GM23338 (cell line): ENCODE data around the gene ZNF324B. TPM values are rescaled to one million over a fixed set of nuclear protein-coding genes. Genes with fewer than 3 reads are reported as not detected.

Experiments used
- ATAC-seq: fragments of 200-7000 bp; cut with Tn5 transposase; 3 replicates; pipeline ENCODE4 v1.9.1; 2020
- DNase-seq: peaks from one replicate; pipeline ENCODE4 v3.0.0-alpha.2; 2015; ENCODE audit warnings: low spot score
- H2AFZ ChIP-seq: fragments of 200-600 bp; sonication (generic); 2 replicates; pipeline ENCODE4 v1.8.0; 2016; ENCODE audit warnings: antibody characterized with exemption, mild to moderate bottlenecking, moderate library complexity
- H3F3A ChIP-seq: fragments of 200-600 bp; sonication (generic); replicated peaks from 2 replicates; pipeline ENCODE4 v1.8.0; 2017; ENCODE audit warnings: antibody characterized with exemption, mixed run types, low read depth
- H3K27ac ChIP-seq: fragments of 200-600 bp; sonication (generic); 2 replicates; pipeline ENCODE4 v1.6.1; 2016; ENCODE audit warnings: low read depth
- H3K27me3 ChIP-seq: fragments of 200-600 bp; sonication (generic); 2 replicates; pipeline ENCODE4 v1.8.0; 2016; ENCODE audit warnings: mild to moderate bottlenecking, mixed run types, moderate library complexity; ENCODE audit not compliant: insufficient read depth
- H3K36me3 ChIP-seq: fragments of 200-600 bp; sonication (generic); 2 replicates; pipeline ENCODE4 v1.8.0; 2016; ENCODE audit warnings: mild to moderate bottlenecking; ENCODE audit not compliant: insufficient read depth
- H3K4me1 ChIP-seq: fragments of 200-600 bp; sonication (generic); 2 replicates; pipeline ENCODE4 v1.8.0; 2016; ENCODE audit warnings: mild to moderate bottlenecking, moderate library complexity; ENCODE audit not compliant: insufficient read depth
- H3K4me2 ChIP-seq: fragments of 200-600 bp; sonication (generic); 2 replicates; pipeline ENCODE4 v1.7.1; 2017; ENCODE audit warnings: mixed run types
- H3K4me3 ChIP-seq: fragments of 200-600 bp; sonication (generic); 2 replicates; pipeline ENCODE4 v1.6.1; 2016; ENCODE audit warnings: mixed run types
- H3K79me2 ChIP-seq: fragments of 200-600 bp; sonication (generic); replicated peaks from 2 replicates; pipeline ENCODE4 v1.8.0; 2017; ENCODE audit warnings: mild to moderate bottlenecking; ENCODE audit not compliant: insufficient read depth
- H3K9me2 ChIP-seq: fragments of 200-600 bp; sonication (generic); 2 replicates; pipeline ENCODE4 v1.8.0; 2017; ENCODE audit not compliant: insufficient read depth
- H4K20me1 ChIP-seq: fragments of 200-600 bp; sonication (generic); replicated peaks from 2 replicates; pipeline ENCODE4 v1.8.0; 2017; ENCODE audit warnings: mild to moderate bottlenecking; ENCODE audit not compliant: insufficient read depth
- H3K27ac Mint-ChIP-seq: 2 replicates; pipeline ENCODE4 v1.8.0; 2020; ENCODE audit warnings: inconsistent platforms, mild to moderate bottlenecking, moderate library complexity, mixed read lengths
- H3K27me3 Mint-ChIP-seq: 3 replicates; pipeline ENCODE4 v1.8.0; 2022; ENCODE audit warnings: low read depth, mild to moderate bottlenecking, moderate library complexity, mixed read lengths, inconsistent platforms; ENCODE audit not compliant: insufficient read depth, poor library complexity
- H3K36me3 Mint-ChIP-seq: 3 replicates; pipeline ENCODE4 v1.8.0; 2021; ENCODE audit warnings: low read depth, mild to moderate bottlenecking, inconsistent platforms, moderate library complexity, mixed read lengths
- H3K4me1 Mint-ChIP-seq: 3 replicates; pipeline ENCODE4 v1.8.0; 2020; ENCODE audit warnings: mild to moderate bottlenecking, inconsistent platforms, mixed read lengths
- H3K4me3 Mint-ChIP-seq: 3 replicates; pipeline ENCODE4 v1.8.0; 2021; ENCODE audit warnings: moderate library complexity, mild to moderate bottlenecking, inconsistent platforms, mixed read lengths
- H3K9me3 Mint-ChIP-seq: 3 replicates; pipeline ENCODE4 v1.8.0; 2020; ENCODE audit warnings: moderate library complexity, mild to moderate bottlenecking, inconsistent platforms, mixed read lengths
- CREB1 ChIP-seq: fragments of 250-450 bp; sonication (Bioruptor Pico); IDR thresholded peaks from 2 replicates; pipeline ENCODE4 v1.5.0; 2020; ENCODE audit warnings: low read depth, mild to moderate bottlenecking, moderate library complexity
- CTCF ChIP-seq, 2 experiments: fragments of 200-600 bp in 1 of 2; sonication (generic) in 1 of 2; conservative IDR thresholded peaks; 2 replicates each; pipeline versions ENCODE4 v1.5.1 to v1.6.1; 2016 to 2017; ENCODE audit warnings: antibody characterized with exemption in 2 of 2, low read depth in 2 of 2, mild to moderate bottlenecking in 2 of 2, moderate library complexity in 1 of 2
- ETS1 ChIP-seq: IDR thresholded peaks from 2 replicates; pipeline ENCODE4 v1.6.1; 2016; ENCODE audit warnings: antibody characterized with exemption
- JUNB ChIP-seq: IDR thresholded peaks from one replicate; pipeline ENCODE4 v1.6.1; 2016; ENCODE audit warnings: antibody characterized with exemption; ENCODE audit not compliant: unreplicated experiment
- POLR2AphosphoS5 ChIP-seq: IDR thresholded peaks from 2 replicates; pipeline ENCODE4 v1.6.1; 2016; ENCODE audit warnings: antibody characterized with exemption, low read depth
- REST ChIP-seq: IDR thresholded peaks from one replicate; pipeline ENCODE4 v1.6.1; 2018; ENCODE audit warnings: antibody characterized with exemption; ENCODE audit not compliant: unreplicated experiment
- ZNF114 ChIP-seq: fragments of 250-450 bp; sonication (Bioruptor Pico); IDR thresholded peaks from 2 replicates; pipeline ENCODE4 v1.5.0; 2020; ENCODE audit warnings: mild to moderate bottlenecking, moderate library complexity
- ZNF462 ChIP-seq: fragments of 250-450 bp; sonication (Bioruptor Pico); IDR thresholded peaks from 2 replicates; pipeline ENCODE4 v1.5.0; 2020; ENCODE audit warnings: mild to moderate bottlenecking, moderate library complexity
- polyA plus RNA-seq: library from polyadenylated mRNA; unstranded; fragments of >200 nt; fragmentation: Nextera tagmentation; extraction: Ambion mirVana; gene quantifications from 2 replicates; pipeline ENCODE4 v1.2.1, GENCODE V29; 2016
- total RNA-seq: library from RNA; depleted of rRNA; stranded (reverse); fragments of >200 nt; shearing (Covaris generic); gene quantifications from 2 replicates; pipeline ENCODE4 v1.2.3, GENCODE V29; 2014

ZNF324B gene
- total and polyA plus RNA-seq, 2 experiments from 2014 or later: 0.50 to 4.7 TPM

- DNase-seq: peak; percentile 100
- Histone ChIP-seq H3K4me3 (peak within 1 kb of the TSS; percentile 66), H3K9me2 (peaks cover 28% of the 10 kb centered on the region), H3K36me3 (peaks cover 20% of the 10 kb centered on the region), H3K4me2 (peak within 1 kb of the TSS; percentile 77), H2AFZ (peak within 1 kb of the TSS; percentile 83; the same call in 1 of the 2 replicates), H3K27me3 (no peaks in the 10 kb centered on the region), H3K79me2 (no peaks in the 10 kb centered on the region), H4K20me1 (no peaks in the 10 kb centered on the region), H3K27ac (no peak within 1 kb of the TSS), H3F3A (no peaks in the 10 kb centered on the region; the same call in 1 of the 2 replicates), H3K4me1 (peaks cover 6% of the 10 kb centered on the region; the same call in 1 of the 2 replicates)
- H3K4me3 Mint-ChIP-seq: peak within 1 kb of the TSS; percentile 81
- H3K27ac Mint-ChIP-seq: peak within 1 kb of the TSS; percentile 82; the same call in 1 of the 2 replicates
- H3K9me3 Mint-ChIP-seq: peaks cover 79% of the 10 kb centered on the region
- peaks cover 59% of the 10 kb centered on the region for H3K36me3 Mint-ChIP-seq
- H3K4me1 Mint-ChIP-seq: peaks cover 2% of the 10 kb centered on the region; the same call in 1 of the 3 replicates
- ATAC-seq: peak; percentile 98
- H3K27me3 Mint-ChIP-seq: peaks cover 28% of the 10 kb centered on the region
- TF ChIP-seq JUNB (no peak), CTCF (conservative IDR thresholded peaks at IDR 0.05; ENCODE audit: low read depth in 2 of 2) (no peak), POLR2AphosphoS5 (peak; percentile 68), ZNF462 (no peak), CREB1 (CRISPR knock-in tag) (peak; percentile 83), ETS1 (peak; percentile 93), ZNF114 (CRISPR knock-in tag) (no peak), REST (no peak)
Observed at GRCh38 chr19:58439576-58440554, 11.6 kb upstream of the ZNF324B start, which contains the start of gene ZNF132. Gene ZNF132 (minus strand): TSS chr19:58440153. CDS start chr19:58439821, 332 bp downstream.
